B cell (primary cell): ENCODE data around the gene GGNBP2. TPM values are rescaled to one million over a fixed set of nuclear protein-coding genes. Genes with fewer than 3 reads are reported as not detected.

Source experiments
- ATAC-seq: fragments of 200-7000 bp; cut with Tn5 transposase; one replicate; pipeline ENCODE4 v1.10.0; 2021; ENCODE audit warnings: low read depth, mild to moderate bottlenecking, moderate number of reproducible peaks, moderate library complexity
- CTCF ChIA-PET: fragments of 350-600 bp; sonication (Branson Sonifier 250); formaldehyde crosslinking; loops from one replicate; lab custom pipeline; 2021; ENCODE audit warnings: antibody characterized with exemption, inconsistent platforms; lab: Charles Lee
- POLR2A ChIA-PET: fragments of 350-600 bp; sonication (Branson Sonifier 250); formaldehyde crosslinking; loops from one replicate; lab custom pipeline; 2021; ENCODE audit warnings: antibody characterized with exemption; lab: Charles Lee
- DNase-seq: peaks from one replicate; pipeline ENCODE4 v3.0.0; 2013
- H2AFZ ChIP-seq: 2 replicates; pipeline ENCODE4 v1.6.1; 2012; ENCODE audit warnings: mild to moderate bottlenecking, low read depth, low read length; ENCODE audit not compliant: insufficient read depth, poor library complexity, severe bottlenecking
- H3K27ac ChIP-seq, 2 donors: 1 replicate in 1 of 2; 2 replicates in 1 of 2; pipeline ENCODE4 v1.5.1; 2012 to 2013; ENCODE audit warnings: low read length in 2 of 2, mild to moderate bottlenecking in 2 of 2, moderate library complexity in 1 of 2
- H3K27me3 ChIP-seq, 4 experiments: fragments of 200-600 bp in 1 of 4; sonication (generic) in 1 of 4; replicated peaks in 1 of 4; 1 replicate in 2 of 4; 2 replicates in 2 of 4; pipeline versions ENCODE4 v1.6.1 to v1.7.0; 2013 to 2016; ENCODE audit warnings: low read length in 3 of 4, mild to moderate bottlenecking in 2 of 4, mixed read lengths in 1 of 4, moderate library complexity in 1 of 4; ENCODE audit not compliant: insufficient read depth in 4 of 4, control insufficient read depth in 3 of 4; ENCODE audit errors: control extremely low read depth in 1 of 4
- H3K36me3 ChIP-seq, 2 experiments: replicated peaks in 1 of 2; 1 replicate in 1 of 2; 2 replicates in 1 of 2; pipeline versions ENCODE4 v1.6.1 to v1.7.1; 2013; ENCODE audit warnings: low read length in 1 of 2; ENCODE audit not compliant: insufficient read depth in 2 of 2, control insufficient read depth in 1 of 2; ENCODE audit errors: control extremely low read depth in 1 of 2, extremely low read depth in 1 of 2
- H3K4me1 ChIP-seq, 2 donors: fragments of 200-600 bp in 1 of 2; sonication (generic) in 1 of 2; 1 replicate in 1 of 2; 2 replicates in 1 of 2; pipeline versions ENCODE4 v1.5.1 to v1.6.1; 2013 to 2017; ENCODE audit warnings: low read length in 2 of 2; ENCODE audit not compliant: control insufficient read depth in 2 of 2, insufficient read depth in 2 of 2
- H3K4me2 ChIP-seq: replicated peaks from 2 replicates; pipeline ENCODE3; 2012; ENCODE audit warnings: mild to moderate bottlenecking, low read depth, low read length; ENCODE audit not compliant: poor library complexity, severe bottlenecking
- H3K4me3 ChIP-seq, 5 experiments: fragments of 200-600 bp in 1 of 5; sonication (generic) in 1 of 5; 1 replicate in 3 of 5; 2 replicates in 2 of 5; pipeline versions ENCODE4 v1.5.1 to v1.7.0; 2011 to 2016; ENCODE audit warnings: low read length in 4 of 5, mild to moderate bottlenecking in 4 of 5, low read depth in 2 of 5, control low read depth in 1 of 5, moderate library complexity in 1 of 5; ENCODE audit not compliant: insufficient read depth in 1 of 5; ENCODE audit errors: control extremely low read depth in 1 of 5, extremely low read depth in 1 of 5
- H3K79me2 ChIP-seq: fragments of 200-600 bp; sonication (generic); one replicate; pipeline ENCODE4 v1.6.0; 2016; ENCODE audit warnings: low read length; ENCODE audit not compliant: control insufficient read depth, insufficient read depth
- H3K9ac ChIP-seq: fragments of 200-600 bp; sonication (generic); 2 replicates; pipeline ENCODE4 v1.6.1; 2017; ENCODE audit warnings: mild to moderate bottlenecking, low read length, moderate library complexity
- H3K9me3 ChIP-seq, 3 donors: one replicate each; pipeline versions ENCODE4 v1.6.1 to v1.7.1; 2013; ENCODE audit warnings: low read length in 2 of 3; ENCODE audit not compliant: control insufficient read depth in 2 of 3, insufficient read depth in 1 of 3; ENCODE audit errors: control extremely low read depth in 1 of 3
- H4K20me1 ChIP-seq: 2 replicates; pipeline ENCODE4 v1.6.0; 2012; ENCODE audit warnings: mild to moderate bottlenecking, low read length; ENCODE audit not compliant: insufficient read depth, control insufficient read depth, poor library complexity, severe bottlenecking
- H3K27ac Mint-ChIP-seq: one replicate; pipeline ENCODE4 v1.8.0; 2021; ENCODE audit warnings: mixed read lengths
- H3K27me3 Mint-ChIP-seq: one replicate; pipeline ENCODE4 v1.8.0; 2021; ENCODE audit warnings: mixed read lengths
- H3K4me1 Mint-ChIP-seq: one replicate; pipeline ENCODE4 v1.8.0; 2021; ENCODE audit warnings: mixed read lengths
- H3K4me3 Mint-ChIP-seq: one replicate; pipeline ENCODE4 v1.8.0; 2021; ENCODE audit warnings: mixed read lengths
- H3K9me3 Mint-ChIP-seq: one replicate; pipeline ENCODE4 v1.8.0; 2022; ENCODE audit warnings: mixed read lengths; ENCODE audit not compliant: insufficient read depth
- CTCF ChIP-seq: fragments of 200-600 bp; IDR thresholded peaks from one replicate; pipeline ENCODE4 v1.8.0; 2022; ENCODE audit warnings: antibody characterized with exemption, mild to moderate bottlenecking
- EZH2 ChIP-seq: IDR thresholded peaks from 2 replicates; pipeline ENCODE4 v1.6.1; 2012; ENCODE audit warnings: borderline replicate concordance, low read depth, mild to moderate bottlenecking, moderate library complexity, low read length; ENCODE audit not compliant: insufficient read depth, poor library complexity, severe bottlenecking
- WGBS: methylation state at CpG from one replicate; pipeline ENCODE4 v1.1.5; 2013; ENCODE audit warnings: missing lambda C conversion rate; ENCODE audit not compliant: insufficient coverage; 5-methylcytosine and 5-hydroxymethylcytosine counted together
- intact Hi-C: fragments of 100-400 bp; cut with micrococcal nuclease; formaldehyde crosslinking; loops from one replicate; pipeline ENCODE4 v1.10.0; 2022
- polyA plus RNA-seq: library from polyadenylated mRNA; depleted of rRNA; stranded (reverse); fragments of >200 nt; gene quantifications from 2 replicates; pipeline ENCODE4 v1.2.3, GENCODE V29; 2012
- total RNA-seq, 2 donors: library from RNA; stranded (reverse); fragments of 120-200 nt in 1 of 2; gene quantifications; 1 replicate in 1 of 2; 2 replicates in 1 of 2; pipeline versions ENCODE4 v1.2.3 to v1.2.4, GENCODE V29; 2013 to 2022

Gene GGNBP2
- total and polyA plus RNA-seq, 2 donors (not counting 1 experiment from before 2014, with no cell fraction given), result 107 to 137 TPM

GRCh38 chr17:36616061-36617029 is 71.6 kb downstream of the GGNBP2 start:
- WGBS, result 84% methylated on average over 9 of the region's 16 CpGs

More at GRCh38 chr17:36616061-36617029, 71.6 kb downstream of the GGNBP2 start:
- intact Hi-C loops, result no loop called here
- Histone ChIP-seq H3K4me1 (no peaks in the 10 kb centered on the region), H3K79me2 (no peaks in the 10 kb centered on the region), H3K27me3 (peaks cover 0 to 3% (median 0%) of the 10 kb centered on the region in 4 experiments), H3K9me3 (no peaks in the 10 kb centered on the region), H3K4me3 (no peak overlapping the region), H3K27ac (no peak overlapping the region), H2AFZ (no peak overlapping the region), H3K36me3 (no peaks in the 10 kb centered on the region), H3K9ac (no peak overlapping the region), H3K4me2 (no peak overlapping the region), H4K20me1 (no peaks in the 10 kb centered on the region)
- Mint-ChIP-seq H3K9me3 (no peaks in the 10 kb centered on the region), H3K4me3 (no peak overlapping the region), H3K27me3 (no peaks in the 10 kb centered on the region), H3K4me1 (no peaks in the 10 kb centered on the region), H3K27ac (no peak overlapping the region)
- CTCF ChIA-PET, result interaction anchor here (0.9 kb wide), 1 partner anchor 14 kb away, joined by 3 read pairs; no protein-coding TSS in a partner anchor
- TF ChIP-seq CTCF (no peak), EZH2 (no peak)
- POLR2A ChIA-PET, result no interaction called here
- ATAC-seq (no peak), DNase-seq (no peak)
